Fibroblast of mammary gland (primary cell): ENCODE results near the gene MYL7.

Experiments
- DNase-seq: peaks from one replicate; pipeline ENCODE4 v3.0.0-alpha.2; 2010; ENCODE audit warnings: low read depth
- H3K4me3 ChIP-seq: 2 replicates; pipeline ENCODE4 v1.5.1; 2011; ENCODE audit warnings: low read depth, mild to moderate bottlenecking, low read length, moderate library complexity; ENCODE audit not compliant: control insufficient read depth
- CTCF ChIP-seq: conservative IDR thresholded peaks from 2 replicates; pipeline ENCODE4 v1.5.1; 2011; ENCODE audit warnings: low read depth, low read length, inconsistent platforms; ENCODE audit not compliant: control insufficient read depth, insufficient read depth

MYL7 gene

GRCh38 chr7:44186736-44187135, 45.6 kb upstream of the MYL7 start:
- no peak for TF ChIP-seq CTCF
- no peak for DNase-seq
- H3K4me3 ChIP-seq, result no peak overlapping the region

- H3K4me3 ChIP-seq, result no peak overlapping the region
- no peak for TF ChIP-seq CTCF
- no peak for DNase-seq
Observed at GRCh38 chr7:44185729-44186128, 44.6 kb upstream of the MYL7 start.

GRCh38 chr7:44184873-44185446, 43.8 kb upstream of the MYL7 start:
- TF ChIP-seq CTCF, result no peak
- DNase-seq, result no peak
- H3K4me3 ChIP-seq, result no peak overlapping the region

GRCh38 chr7:44184206-44184872, 43.2 kb upstream of the MYL7 start:
- DNase-seq, result peak; percentile 87
- TF ChIP-seq CTCF, result no peak
- H3K4me3 ChIP-seq, result no peak overlapping the region

GRCh38 chr7:44183386-44183785, 42.3 kb upstream of the MYL7 start:
- no peak overlapping the region for H3K4me3 ChIP-seq
- no peak for DNase-seq
- TF ChIP-seq CTCF, result no peak

GRCh38 chr7:44182827-44183226, 41.7 kb upstream of the MYL7 start:
- no peak for DNase-seq
- no peak overlapping the region for H3K4me3 ChIP-seq
- no peak for TF ChIP-seq CTCF
